ENCODE data around the gene SHMT2. TPM values are rescaled to one million over a fixed set of nuclear protein-coding genes. Genes with fewer than 3 reads are reported as not detected.
A peak's percentile ranks its signal among the peaks of the same experiment; 100 is the strongest.

The SHMT2 gene
- total RNA-seq, 1 experiment from 2014 or later, result 421 TPM

GRCh38 chr12:57258977-57259970 lies 29.8 kb downstream of the SHMT2 start:
- Mint-ChIP-seq H3K9me3 (ENCODE audit: unreplicated experiment) (no peaks in the 10 kb centered on the region), H3K36me3 (ENCODE audit: insufficient read depth, unreplicated experiment) (peaks cover 47% of the 10 kb centered on the region), H3K27ac (ENCODE audit: low read depth, unreplicated experiment) (no peak overlapping the region), H3K27me3 (ENCODE audit: insufficient read depth, unreplicated experiment) (no peaks in the 10 kb centered on the region), H3K4me1 (ENCODE audit: insufficient read depth, unreplicated experiment) (no peaks in the 10 kb centered on the region), H3K4me3 (ENCODE audit: unreplicated experiment) (no peak overlapping the region)
- TF ChIP-seq, protein P1, sequence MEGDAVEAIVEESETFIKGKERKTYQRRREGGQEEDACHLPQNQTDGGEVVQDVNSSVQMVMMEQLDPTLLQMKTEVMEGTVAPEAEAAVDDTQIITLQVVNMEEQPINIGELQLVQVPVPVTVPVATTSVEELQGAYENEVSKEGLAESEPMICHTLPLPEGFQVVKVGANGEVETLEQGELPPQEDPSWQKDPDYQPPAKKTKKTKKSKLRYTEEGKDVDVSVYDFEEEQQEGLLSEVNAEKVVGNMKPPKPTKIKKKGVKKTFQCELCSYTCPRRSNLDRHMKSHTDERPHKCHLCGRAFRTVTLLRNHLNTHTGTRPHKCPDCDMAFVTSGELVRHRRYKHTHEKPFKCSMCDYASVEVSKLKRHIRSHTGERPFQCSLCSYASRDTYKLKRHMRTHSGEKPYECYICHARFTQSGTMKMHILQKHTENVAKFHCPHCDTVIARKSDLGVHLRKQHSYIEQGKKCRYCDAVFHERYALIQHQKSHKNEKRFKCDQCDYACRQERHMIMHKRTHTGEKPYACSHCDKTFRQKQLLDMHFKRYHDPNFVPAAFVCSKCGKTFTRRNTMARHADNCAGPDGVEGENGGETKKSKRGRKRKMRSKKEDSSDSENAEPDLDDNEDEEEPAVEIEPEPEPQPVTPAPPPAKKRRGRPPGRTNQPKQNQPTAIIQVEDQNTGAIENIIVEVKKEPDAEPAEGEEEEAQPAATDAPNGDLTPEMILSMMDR (IDR thresholded peaks at IDR 0.05; ENCODE audit: unreplicated experiment), result no peak
- intact Hi-C loops (cut with micrococcal nuclease), result no loop called here
- DNase-seq (ENCODE audit: unreplicated experiment), result no peak
- POLR2A ChIA-PET, result interaction anchor here (1.5 kb wide), 1 partner anchor 17 kb away, joined by 4 read pairs; no protein-coding TSS in a partner anchor
- no TSS peak for BruUV-seq (replicated peaks)
- CTCF ChIA-PET, result interaction anchor here (0.7 to 13.7 kb wide), 4 partner anchors 16 to 195 kb away, joined by 3 to 139 read pairs (median 5); partner anchors contain the start of gene INHBE

- intact Hi-C loops (cut with micrococcal nuclease), result loop anchor here (5.0 kb wide), 1 partner anchor 47 kb away; no protein-coding TSS in a partner anchor
- no TSS peak for BruUV-seq (replicated peaks)
- no peak for DNase-seq (ENCODE audit: unreplicated experiment)
- no peaks in the 10 kb centered on the region for H3K9me3 Mint-ChIP-seq (ENCODE audit: unreplicated experiment)
- TF ChIP-seq, protein P1 (IDR thresholded peaks at IDR 0.05; ENCODE audit: unreplicated experiment), result no peak
- peaks cover 53% of the 10 kb centered on the region for H3K36me3 Mint-ChIP-seq (ENCODE audit: insufficient read depth, unreplicated experiment)
- ChIA-PET POLR2A (interaction anchor here (1.5 kb wide), 1 partner anchor 18 kb away, joined by 4 read pairs; no protein-coding TSS in a partner anchor), CTCF (interaction anchor here (1.2 to 13.7 kb wide), 2 partner anchors 46 to 194 kb away, joined by 5 to 139 read pairs; partner anchors contain the start of gene INHBE)
- H3K27ac Mint-ChIP-seq (ENCODE audit: low read depth, unreplicated experiment), result peak overlapping the region; percentile 18
- H3K27me3 Mint-ChIP-seq (ENCODE audit: insufficient read depth, unreplicated experiment), result no peaks in the 10 kb centered on the region
- H3K4me3 Mint-ChIP-seq (ENCODE audit: unreplicated experiment), result no peak overlapping the region
- H3K4me1 Mint-ChIP-seq (ENCODE audit: insufficient read depth, unreplicated experiment), result no peaks in the 10 kb centered on the region
Observed at GRCh38 chr12:57260366-57260765, 30.9 kb downstream of the SHMT2 start.

DNA sequence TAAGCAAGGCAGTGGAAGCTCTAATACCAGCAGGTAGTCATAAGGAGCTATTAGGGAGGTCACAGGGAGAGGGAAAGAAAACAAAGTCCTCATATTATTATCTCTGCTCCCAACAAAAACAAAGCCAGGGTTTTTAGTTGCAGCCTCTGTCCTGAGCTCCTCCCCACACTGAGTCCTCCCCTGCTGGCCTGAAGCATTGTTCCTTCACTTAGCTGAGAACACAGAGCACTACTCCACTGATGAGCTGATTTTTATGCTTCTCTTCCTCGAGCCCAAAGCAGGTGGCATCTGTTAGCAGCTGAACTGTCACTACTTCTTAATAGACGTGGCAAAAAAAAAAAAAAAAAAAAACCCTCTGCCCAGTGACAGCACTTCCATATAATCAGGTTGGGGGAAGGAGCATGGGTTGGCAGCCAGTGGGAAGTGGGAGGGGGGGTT lies 31.9 kb downstream of the SHMT2 start:
- no peak for DNase-seq (ENCODE audit: unreplicated experiment)
- H3K4me1 Mint-ChIP-seq (ENCODE audit: insufficient read depth, unreplicated experiment), result no peaks in the 10 kb centered on the region
- H3K27ac Mint-ChIP-seq (ENCODE audit: low read depth, unreplicated experiment), result no peak overlapping the region
- H3K27me3 Mint-ChIP-seq (ENCODE audit: insufficient read depth, unreplicated experiment), result no peaks in the 10 kb centered on the region
- H3K36me3 Mint-ChIP-seq (ENCODE audit: insufficient read depth, unreplicated experiment), result peaks cover 57% of the 10 kb centered on the region
- BruUV-seq (replicated peaks), result no TSS peak
- intact Hi-C loops (cut with micrococcal nuclease), result loop anchor here (5.0 kb wide), 1 partner anchor 46 kb away; no protein-coding TSS in a partner anchor
- TF ChIP-seq, protein P1 (IDR thresholded peaks at IDR 0.05; ENCODE audit: unreplicated experiment), result no peak
- no peak overlapping the region for H3K4me3 Mint-ChIP-seq (ENCODE audit: unreplicated experiment)
- POLR2A ChIA-PET, result no interaction called here
- H3K9me3 Mint-ChIP-seq (ENCODE audit: unreplicated experiment), result no peaks in the 10 kb centered on the region
- CTCF ChIA-PET, result interaction anchor here (0.8 to 13.7 kb wide), 9 partner anchors 8 to 201 kb away, joined by 3 to 139 read pairs (median 5); partner anchors contain the start of gene INHBE
